ENCODE data around the gene MROH7. TPM values are rescaled to one million over a fixed set of nuclear protein-coding genes. Genes with fewer than 3 reads are reported as not detected.

Gene MROH7
- polyA plus RNA-seq, 3 donors: 1.1 TPM; not detected in 2

DNA sequence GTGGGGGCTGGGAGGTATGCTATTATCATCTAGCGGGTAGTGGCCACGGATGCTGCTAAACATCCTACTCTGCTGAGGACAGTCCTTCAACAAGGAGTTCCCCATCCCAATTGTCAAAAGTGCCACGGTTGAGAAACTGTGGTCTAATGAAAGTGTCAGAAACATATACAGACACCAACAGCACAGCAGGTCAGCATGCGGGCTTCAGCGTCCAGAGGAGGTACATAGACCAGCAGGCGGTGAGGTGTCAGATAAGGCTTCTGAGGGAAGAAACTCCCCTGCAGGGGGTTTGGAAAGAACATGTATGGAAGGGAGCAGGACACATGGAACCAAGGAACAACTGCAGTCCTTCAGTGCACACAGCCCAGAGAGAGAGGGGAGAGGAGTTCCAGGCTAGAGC is 69.3 kb downstream of the MROH7 start:
- Mint-ChIP-seq H3K4me1 (peaks cover 6% of the 10 kb centered on the region), H3K4me3 (no peak overlapping the region), H3K27ac (no peak overlapping the region), H3K36me3 (no peaks in the 10 kb centered on the region), H3K27me3 (ENCODE audit: low read depth in 3 of 3) (peaks cover 0 to 5% (median 2%) of the 10 kb centered on the region in 3 donors), H3K9me3 (no peaks in the 10 kb centered on the region)
- Histone ChIP-seq H2AFZ (ENCODE audit: insufficient read depth, low read depth, low read length, poor library complexity, severe bottlenecking) (no peak overlapping the region), H3K9me3 (replicated peaks in 1 of 2; ENCODE audit: control insufficient read depth in 1 of 2, insufficient read depth in 1 of 2, low read length in 2 of 2) (no peaks in the 10 kb centered on the region), H3K27me3 (ENCODE audit: control insufficient read depth in 2 of 2, insufficient read depth in 2 of 2, low read length in 2 of 2) (no peaks in the 10 kb centered on the region), H3K9ac (ENCODE audit: insufficient read depth, low read length, poor library complexity, severe bottlenecking) (no peak overlapping the region), H3K36me3 (replicated peaks in 1 of 2; ENCODE audit: control insufficient read depth in 1 of 2, insufficient read depth in 2 of 2, low read length in 2 of 2) (no peaks in the 10 kb centered on the region), H3K27ac (ENCODE audit: low read depth in 1 of 2, low read length in 2 of 2) (no peak overlapping the region), H3K4me1 (ENCODE audit: control insufficient read depth in 1 of 2, insufficient read depth in 2 of 2, low read length in 2 of 2) (peaks cover 5 to 7% of the 10 kb centered on the region in 2 donors), H3K4me2 (replicated peaks; ENCODE audit: extremely low read depth, low read length, poor library complexity, severe bottlenecking) (no peak overlapping the region), H3K4me3 (replicated peaks in 1 of 3; ENCODE audit: low read depth in 2 of 3, low read length in 3 of 3) (no peak overlapping the region), H4K20me1 (ENCODE audit: insufficient read depth, low read length) (no peaks in the 10 kb centered on the region), H3K79me2 (ENCODE audit: insufficient read depth, low read length) (peaks cover 2% of the 10 kb centered on the region)
- DNase-seq: no peak
- intact Hi-C loops (cut with micrococcal nuclease): loop anchor here in 1 of 2 donors (10.0 kb wide), 1 partner anchor 766 kb away; the partner anchor contains the start of genes IFT25 and LRRC42
- 100% methylated on average over 3 of the region's 6 CpGs for WGBS (ENCODE audit: insufficient coverage)
- TF ChIP-seq, protein P1, sequence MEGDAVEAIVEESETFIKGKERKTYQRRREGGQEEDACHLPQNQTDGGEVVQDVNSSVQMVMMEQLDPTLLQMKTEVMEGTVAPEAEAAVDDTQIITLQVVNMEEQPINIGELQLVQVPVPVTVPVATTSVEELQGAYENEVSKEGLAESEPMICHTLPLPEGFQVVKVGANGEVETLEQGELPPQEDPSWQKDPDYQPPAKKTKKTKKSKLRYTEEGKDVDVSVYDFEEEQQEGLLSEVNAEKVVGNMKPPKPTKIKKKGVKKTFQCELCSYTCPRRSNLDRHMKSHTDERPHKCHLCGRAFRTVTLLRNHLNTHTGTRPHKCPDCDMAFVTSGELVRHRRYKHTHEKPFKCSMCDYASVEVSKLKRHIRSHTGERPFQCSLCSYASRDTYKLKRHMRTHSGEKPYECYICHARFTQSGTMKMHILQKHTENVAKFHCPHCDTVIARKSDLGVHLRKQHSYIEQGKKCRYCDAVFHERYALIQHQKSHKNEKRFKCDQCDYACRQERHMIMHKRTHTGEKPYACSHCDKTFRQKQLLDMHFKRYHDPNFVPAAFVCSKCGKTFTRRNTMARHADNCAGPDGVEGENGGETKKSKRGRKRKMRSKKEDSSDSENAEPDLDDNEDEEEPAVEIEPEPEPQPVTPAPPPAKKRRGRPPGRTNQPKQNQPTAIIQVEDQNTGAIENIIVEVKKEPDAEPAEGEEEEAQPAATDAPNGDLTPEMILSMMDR (IDR thresholded peaks at IDR 0.05): no peak

DNA sequence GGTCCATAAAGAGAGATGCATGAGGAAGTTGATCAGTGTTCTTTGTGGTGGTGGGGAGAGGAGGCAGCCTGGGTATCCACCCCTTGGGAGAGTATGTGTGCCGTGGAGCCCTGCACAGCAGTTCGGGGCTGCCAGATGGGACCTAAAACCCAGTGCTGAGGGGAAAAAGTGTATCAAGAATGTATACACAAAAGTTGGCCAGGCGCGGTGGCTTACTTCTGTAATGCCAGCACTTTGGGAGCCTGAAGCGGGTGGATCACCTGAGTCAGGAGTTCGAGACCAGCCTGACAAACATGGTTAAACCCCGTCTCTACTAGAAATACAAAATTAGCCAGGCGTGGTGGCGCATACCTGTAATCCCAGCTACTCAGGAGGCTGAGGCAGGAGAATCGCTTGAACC is 70.0 kb downstream of the MROH7 start:
- Histone ChIP-seq H3K9me3 (replicated peaks in 1 of 2; ENCODE audit: control insufficient read depth in 1 of 2, insufficient read depth in 1 of 2, low read length in 2 of 2) (no peaks in the 10 kb centered on the region), H3K79me2 (ENCODE audit: insufficient read depth, low read length) (peaks cover 9% of the 10 kb centered on the region), H3K36me3 (replicated peaks in 1 of 2; ENCODE audit: control insufficient read depth in 1 of 2, insufficient read depth in 2 of 2, low read length in 2 of 2) (no peaks in the 10 kb centered on the region), H3K4me1 (ENCODE audit: control insufficient read depth in 1 of 2, insufficient read depth in 2 of 2, low read length in 2 of 2) (peaks cover 11 to 14% of the 10 kb centered on the region in 2 donors), H3K27ac (ENCODE audit: low read depth in 1 of 2, low read length in 2 of 2) (no peak overlapping the region), H3K9ac (ENCODE audit: insufficient read depth, low read length, poor library complexity, severe bottlenecking) (no peak overlapping the region), H3K27me3 (ENCODE audit: control insufficient read depth in 2 of 2, insufficient read depth in 2 of 2, low read length in 2 of 2) (no peaks in the 10 kb centered on the region), H2AFZ (ENCODE audit: insufficient read depth, low read depth, low read length, poor library complexity, severe bottlenecking) (no peak overlapping the region), H3K4me2 (replicated peaks; ENCODE audit: extremely low read depth, low read length, poor library complexity, severe bottlenecking) (no peak overlapping the region), H3K4me3 (replicated peaks in 1 of 3; ENCODE audit: low read depth in 2 of 3, low read length in 3 of 3) (no peak overlapping the region), H4K20me1 (ENCODE audit: insufficient read depth, low read length) (no peaks in the 10 kb centered on the region)
- Mint-ChIP-seq H3K4me1 (peaks cover 12% of the 10 kb centered on the region), H3K27me3 (ENCODE audit: low read depth in 3 of 3) (peaks cover 0 to 3% (median 2%) of the 10 kb centered on the region in 3 donors), H3K36me3 (no peaks in the 10 kb centered on the region), H3K27ac (no peak overlapping the region), H3K4me3 (no peak overlapping the region), H3K9me3 (no peaks in the 10 kb centered on the region)
- 93% methylated on average over 6 of the region's 10 CpGs for WGBS (ENCODE audit: insufficient coverage)
- intact Hi-C loops (cut with micrococcal nuclease): loop anchor here in 1 of 2 donors (10.0 kb wide), 1 partner anchor 767 kb away; the partner anchor contains the start of genes IFT25 and LRRC42
- no peak for DNase-seq
- TF ChIP-seq, protein P1 (IDR thresholded peaks at IDR 0.05): no peak
